GM12873 (cell line): ENCODE data around the gene PHYH.

ENCODE experiments used
- TF ChIP-seq, protein P1 (sequence below): IDR thresholded peaks from 2 replicates; pipeline ENCODE4 v1.5.1; 2012; ENCODE audit warnings: low read depth, mild to moderate bottlenecking, moderate library complexity, low read length, control low read depth; ENCODE audit not compliant: insufficient read depth; ENCODE audit errors: missing control alignments

Gene PHYH

DNA sequence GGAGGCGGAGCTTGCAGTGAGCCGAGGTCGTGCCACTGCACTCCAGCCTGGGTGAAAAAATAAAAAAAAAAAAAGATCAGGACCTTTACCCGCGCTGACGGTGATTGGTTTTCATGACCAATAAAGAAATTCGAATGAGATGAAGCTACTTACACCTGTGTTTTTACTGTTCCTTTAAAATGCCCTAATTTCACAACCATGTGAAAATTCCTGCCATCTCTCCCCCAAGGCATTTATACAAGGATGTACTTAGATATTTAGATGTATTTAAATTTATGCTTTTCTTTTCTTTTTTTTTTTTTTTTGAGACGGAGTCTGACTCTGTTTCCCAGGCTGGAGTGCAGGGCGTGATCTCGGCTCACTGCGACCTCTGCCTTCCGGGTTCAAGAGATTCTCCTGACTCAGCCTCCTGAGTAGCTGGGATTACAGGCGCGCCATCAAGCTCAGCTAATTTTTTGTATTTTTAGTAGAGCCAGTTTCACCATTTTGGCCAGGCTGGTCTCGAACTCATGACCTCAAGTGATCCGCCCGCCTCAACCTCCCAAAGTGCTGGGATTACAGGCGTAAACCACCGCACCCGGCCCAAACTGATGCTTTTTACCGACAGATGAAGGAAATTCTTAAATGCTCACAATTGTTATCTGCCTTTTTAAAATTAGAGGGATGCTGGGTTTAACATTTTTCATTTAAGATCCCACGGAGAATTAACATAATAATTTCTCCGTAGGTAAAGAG lies 3.1 kb upstream of the PHYH start:
- TF ChIP-seq, protein P1, sequence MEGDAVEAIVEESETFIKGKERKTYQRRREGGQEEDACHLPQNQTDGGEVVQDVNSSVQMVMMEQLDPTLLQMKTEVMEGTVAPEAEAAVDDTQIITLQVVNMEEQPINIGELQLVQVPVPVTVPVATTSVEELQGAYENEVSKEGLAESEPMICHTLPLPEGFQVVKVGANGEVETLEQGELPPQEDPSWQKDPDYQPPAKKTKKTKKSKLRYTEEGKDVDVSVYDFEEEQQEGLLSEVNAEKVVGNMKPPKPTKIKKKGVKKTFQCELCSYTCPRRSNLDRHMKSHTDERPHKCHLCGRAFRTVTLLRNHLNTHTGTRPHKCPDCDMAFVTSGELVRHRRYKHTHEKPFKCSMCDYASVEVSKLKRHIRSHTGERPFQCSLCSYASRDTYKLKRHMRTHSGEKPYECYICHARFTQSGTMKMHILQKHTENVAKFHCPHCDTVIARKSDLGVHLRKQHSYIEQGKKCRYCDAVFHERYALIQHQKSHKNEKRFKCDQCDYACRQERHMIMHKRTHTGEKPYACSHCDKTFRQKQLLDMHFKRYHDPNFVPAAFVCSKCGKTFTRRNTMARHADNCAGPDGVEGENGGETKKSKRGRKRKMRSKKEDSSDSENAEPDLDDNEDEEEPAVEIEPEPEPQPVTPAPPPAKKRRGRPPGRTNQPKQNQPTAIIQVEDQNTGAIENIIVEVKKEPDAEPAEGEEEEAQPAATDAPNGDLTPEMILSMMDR: no peak

DNA sequence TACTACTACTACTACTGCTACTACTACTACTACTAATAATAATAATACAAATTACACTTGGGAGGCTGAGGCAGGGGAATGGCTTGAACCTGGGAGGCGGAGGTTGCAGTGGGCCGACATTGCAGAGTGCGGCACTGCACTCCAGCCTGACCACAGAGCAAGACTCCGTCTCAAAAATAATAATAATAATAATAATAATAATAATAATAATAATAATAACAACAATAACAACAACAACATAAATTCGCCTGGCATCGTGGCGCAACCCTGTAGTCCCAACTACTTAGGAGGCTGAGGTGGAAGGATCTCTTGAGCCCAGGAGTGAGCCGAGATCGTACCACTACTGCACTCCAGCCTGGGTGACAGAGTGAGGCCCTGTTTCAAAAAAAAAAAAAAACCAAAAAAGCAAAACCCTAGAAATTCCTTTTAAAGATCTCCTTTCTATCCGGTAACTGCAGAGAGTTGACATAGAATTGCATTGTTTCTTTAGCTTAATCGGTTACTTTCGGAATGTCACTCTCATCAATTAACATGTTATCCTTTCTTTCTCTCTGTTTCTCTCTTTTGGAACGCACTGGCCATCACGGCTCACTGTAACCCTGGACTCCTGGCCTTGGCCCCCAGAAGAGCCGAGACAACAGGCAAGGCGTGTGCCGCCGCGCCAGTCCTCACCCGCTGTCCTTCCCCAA lies 972 bp downstream of the PHYH start:
- TF ChIP-seq, protein P1: no peak

DNA sequence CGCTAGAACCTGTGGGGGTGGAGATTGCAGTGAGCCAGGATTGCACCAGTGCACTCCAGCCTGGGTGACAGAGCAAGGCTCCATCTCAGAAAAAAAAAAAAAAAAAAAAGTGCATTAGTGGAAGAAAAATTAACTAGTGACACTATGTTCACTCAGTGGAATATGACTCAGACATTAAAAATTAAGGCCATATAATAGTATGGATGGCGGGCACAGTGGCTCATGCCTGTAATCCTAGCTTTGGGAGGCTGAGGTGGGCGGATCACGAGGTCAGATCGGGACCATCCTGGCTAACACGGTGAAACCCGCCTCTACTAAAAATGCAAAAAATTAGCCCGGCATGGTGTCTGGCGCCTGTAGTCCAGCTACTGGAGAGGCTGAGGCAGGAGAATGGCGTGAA lies 3.4 kb downstream of the PHYH start:
- TF ChIP-seq, protein P1: no peak

DNA sequence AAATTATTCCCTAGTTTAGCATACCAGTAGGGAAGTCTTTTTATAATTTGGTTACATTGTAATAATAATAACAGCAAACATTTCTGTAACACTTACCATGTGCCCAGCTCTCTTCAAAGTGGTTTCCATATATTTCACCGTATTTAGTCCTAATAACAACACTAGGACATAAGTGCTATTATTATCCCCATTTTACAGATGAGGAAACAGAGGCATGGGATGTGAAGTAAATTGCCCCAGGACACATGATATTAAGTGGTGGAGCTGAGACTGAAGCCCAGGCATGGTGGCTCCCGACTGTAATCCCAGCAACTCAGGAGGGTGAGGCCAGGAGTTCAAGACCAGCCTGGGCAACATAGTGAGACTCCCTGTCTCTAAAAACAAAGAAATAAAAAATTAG lies 5.1 kb downstream of the PHYH start:
- TF ChIP-seq, protein P1: no peak

DNA sequence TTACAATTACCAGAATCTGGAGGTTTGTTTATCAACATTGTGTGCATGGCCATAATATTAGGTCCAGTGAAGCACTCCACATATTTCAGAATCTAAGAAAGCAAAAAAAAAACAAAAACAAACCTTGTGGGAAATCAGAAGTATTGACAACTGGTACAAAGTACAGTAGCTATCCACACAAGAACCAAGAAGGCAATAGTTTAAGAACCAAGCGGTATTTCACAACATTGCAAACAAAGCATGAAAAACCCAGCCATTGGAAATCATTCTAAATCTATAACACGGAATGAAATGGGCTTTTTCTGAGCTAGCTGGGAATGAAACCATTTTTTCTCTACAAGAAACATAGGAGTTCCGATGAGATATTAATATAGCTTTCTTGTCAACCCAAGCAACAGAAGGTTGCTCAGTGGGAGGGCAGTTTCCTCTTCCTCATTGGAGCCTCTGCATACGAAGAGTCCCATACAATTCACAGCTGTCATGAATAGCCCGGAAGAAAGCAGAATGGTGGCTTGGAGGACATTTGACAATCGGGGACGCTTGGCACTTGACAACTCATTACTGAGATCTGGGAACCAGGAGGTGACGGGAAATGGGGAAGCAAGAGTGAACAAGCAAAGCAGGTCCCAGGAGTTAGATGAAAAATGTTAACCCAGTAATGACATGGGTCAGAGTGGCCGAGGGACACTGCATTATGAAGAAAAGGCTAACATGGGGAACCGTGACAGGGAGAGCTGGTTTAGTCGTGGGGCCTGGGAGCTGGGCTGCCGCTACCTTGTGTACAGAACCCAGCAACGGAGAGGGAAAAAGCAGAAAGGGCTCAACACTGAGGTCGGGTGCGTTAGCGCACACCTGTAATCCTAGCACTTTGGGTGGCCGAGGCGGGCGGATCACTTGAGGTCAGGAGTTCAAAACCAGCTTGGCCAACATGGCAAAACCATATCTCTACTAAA lies 7.8 kb downstream of the PHYH start:
- TF ChIP-seq, protein P1: no peak

DNA sequence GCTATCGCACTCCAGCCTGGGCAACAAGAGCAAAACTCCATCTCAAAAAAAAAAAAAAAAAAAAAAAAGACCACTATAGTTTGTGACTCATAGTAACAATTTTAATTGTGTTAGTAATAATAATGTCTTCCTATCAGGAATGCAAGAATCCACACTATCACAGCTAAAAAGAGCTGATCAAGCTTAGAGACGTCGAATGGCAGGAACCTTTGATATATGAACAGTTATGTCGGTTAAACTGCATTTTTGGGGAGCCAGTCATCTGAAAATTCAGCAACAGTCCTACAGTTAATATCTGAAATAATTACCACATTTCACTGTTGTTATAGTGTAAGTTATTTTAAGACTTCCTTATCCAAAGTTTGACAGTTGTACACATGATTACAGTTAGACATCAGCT lies 8.8 kb downstream of the PHYH start:
- TF ChIP-seq, protein P1: no peak

DNA sequence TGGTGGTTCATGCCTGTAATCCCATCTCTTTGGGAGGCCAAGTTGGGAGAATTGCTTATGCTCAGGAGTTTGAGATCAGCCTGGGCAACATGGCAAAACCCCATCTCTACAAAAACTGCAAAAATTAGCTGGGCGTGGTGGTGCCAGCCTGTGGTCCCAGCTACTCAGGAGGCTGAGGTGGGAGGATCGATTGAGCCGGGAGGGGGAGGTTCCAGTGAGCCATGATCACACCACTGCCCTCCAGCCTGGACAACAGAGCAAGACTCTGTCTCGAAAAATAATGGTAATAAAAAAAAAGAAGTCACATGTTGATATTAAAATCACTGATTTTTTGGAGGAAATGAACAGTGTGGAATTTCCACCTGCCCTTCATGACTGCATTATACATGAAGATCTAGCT lies 15.8 kb downstream of the PHYH start:
- TF ChIP-seq, protein P1: no peak
